Measurements from ENCODE around the gene FGD3.

The FGD3 gene

GRCh38 chr9:93068956-93069355 lies 121.6 kb downstream of the FGD3 start:
- no peaks in the 10 kb centered on the region for H3K4me1 ChIP-seq (ENCODE audit: insufficient read depth, poor library complexity, severe bottlenecking)
- no peak for DNase-seq (ENCODE audit: low spot score)
- no peak overlapping the region for H3K27ac ChIP-seq (ENCODE audit: poor library complexity, severe bottlenecking)
- no peaks in the 10 kb centered on the region for H3K36me3 ChIP-seq (ENCODE audit: low read depth)
- peaks cover 3% of the 10 kb centered on the region for H3K27me3 ChIP-seq (ENCODE audit: insufficient read depth, poor library complexity, severe bottlenecking)
- ATAC-seq (ENCODE audit: low read depth): no peak
- no peak overlapping the region for H3K4me3 ChIP-seq (ENCODE audit: severe bottlenecking)
- no peak for TF ChIP-seq CTCF (IDR thresholded peaks at IDR 0.05; ENCODE audit: poor library complexity, severe bottlenecking)
- no peaks in the 10 kb centered on the region for H3K9me3 ChIP-seq (ENCODE audit: severe bottlenecking)

- Histone ChIP-seq H3K36me3 (ENCODE audit: low read depth) (no peaks in the 10 kb centered on the region), H3K4me3 (ENCODE audit: severe bottlenecking) (no peak overlapping the region), H3K4me1 (ENCODE audit: insufficient read depth, poor library complexity, severe bottlenecking) (no peaks in the 10 kb centered on the region), H3K9me3 (ENCODE audit: severe bottlenecking) (no peaks in the 10 kb centered on the region), H3K27me3 (ENCODE audit: insufficient read depth, poor library complexity, severe bottlenecking) (peaks cover 3% of the 10 kb centered on the region), H3K27ac (ENCODE audit: poor library complexity, severe bottlenecking) (no peak overlapping the region)
- ATAC-seq (ENCODE audit: low read depth) (peak; percentile 23; the same call in 1 of the 3 replicates), DNase-seq (ENCODE audit: low spot score) (no peak)
- no peak for TF ChIP-seq CTCF (IDR thresholded peaks at IDR 0.05; ENCODE audit: poor library complexity, severe bottlenecking)
Measured at GRCh38 chr9:93071464-93071863, 124.1 kb downstream of the FGD3 start.

- H3K4me3 ChIP-seq (ENCODE audit: severe bottlenecking): no peak overlapping the region
- DNase-seq (ENCODE audit: low spot score): no peak
Measured at GRCh38 chr9:93072383-93072795, 125.1 kb downstream of the FGD3 start.

GRCh38 chr9:93076101-93076791 lies 128.9 kb downstream of the FGD3 start:
- DNase-seq (ENCODE audit: low spot score) (no peak), ATAC-seq (ENCODE audit: low read depth) (no peak)
- H3K4me3 ChIP-seq (ENCODE audit: severe bottlenecking): no peak overlapping the region
- H3K27me3 ChIP-seq (ENCODE audit: insufficient read depth, poor library complexity, severe bottlenecking): no peaks in the 10 kb centered on the region
- no peaks in the 10 kb centered on the region for H3K36me3 ChIP-seq (ENCODE audit: low read depth)
- no peak overlapping the region for H3K27ac ChIP-seq (ENCODE audit: poor library complexity, severe bottlenecking)
- no peaks in the 10 kb centered on the region for H3K9me3 ChIP-seq (ENCODE audit: severe bottlenecking)
- no peak for TF ChIP-seq CTCF (IDR thresholded peaks at IDR 0.05; ENCODE audit: poor library complexity, severe bottlenecking)
- H3K4me1 ChIP-seq (ENCODE audit: insufficient read depth, poor library complexity, severe bottlenecking): no peaks in the 10 kb centered on the region

More at GRCh38 chr9:93072383-93072795, 125.1 kb downstream of the FGD3 start:
- TF ChIP-seq CTCF (IDR thresholded peaks at IDR 0.05; ENCODE audit: poor library complexity, severe bottlenecking): no peak
- no peaks in the 10 kb centered on the region for H3K36me3 ChIP-seq (ENCODE audit: low read depth)
- no peak for ATAC-seq (ENCODE audit: low read depth)
- H3K27ac ChIP-seq (ENCODE audit: poor library complexity, severe bottlenecking): no peak overlapping the region
- H3K4me1 ChIP-seq (ENCODE audit: insufficient read depth, poor library complexity, severe bottlenecking): no peaks in the 10 kb centered on the region
- no peaks in the 10 kb centered on the region for H3K9me3 ChIP-seq (ENCODE audit: severe bottlenecking)
- peaks cover 3% of the 10 kb centered on the region for H3K27me3 ChIP-seq (ENCODE audit: insufficient read depth, poor library complexity, severe bottlenecking)

GRCh38 chr9:93076792-93077128 lies 129.4 kb downstream of the FGD3 start:
- H3K27me3 ChIP-seq (ENCODE audit: insufficient read depth, poor library complexity, severe bottlenecking): no peaks in the 10 kb centered on the region
- H3K36me3 ChIP-seq (ENCODE audit: low read depth): no peaks in the 10 kb centered on the region
- no peak for DNase-seq (ENCODE audit: low spot score)
- TF ChIP-seq CTCF (IDR thresholded peaks at IDR 0.05; ENCODE audit: poor library complexity, severe bottlenecking): no peak
- H3K27ac ChIP-seq (ENCODE audit: poor library complexity, severe bottlenecking): no peak overlapping the region
- no peaks in the 10 kb centered on the region for H3K9me3 ChIP-seq (ENCODE audit: severe bottlenecking)
- no peak overlapping the region for H3K4me3 ChIP-seq (ENCODE audit: severe bottlenecking)
- H3K4me1 ChIP-seq (ENCODE audit: insufficient read depth, poor library complexity, severe bottlenecking): no peaks in the 10 kb centered on the region
- no peak for ATAC-seq (ENCODE audit: low read depth)

Measured in RWPE2 (cell line).